Sigmoid colon (tissue), 4 donors: Measurements from ENCODE around the gene LILRB4.

Source experiments
- CTCF ChIP-seq, 4 experiments: fragments of 450-650 bp in 3 of 4; fragments of 200-600 bp in 1 of 4; IDR thresholded peaks; one replicate each; pipeline ENCODE4 v1.5.1; 2016 to 2019; ENCODE audit warnings: antibody characterized with exemption in 4 of 4, mild to moderate bottlenecking in 3 of 4, moderate library complexity in 2 of 4
- EP300 ChIP-seq, 4 donors: sonication (generic); formaldehyde crosslinking; IDR thresholded peaks; one replicate each; pipeline ENCODE4 v1.6.1; 2017; ENCODE audit warnings: antibody characterized with exemption in 4 of 4

DNA sequence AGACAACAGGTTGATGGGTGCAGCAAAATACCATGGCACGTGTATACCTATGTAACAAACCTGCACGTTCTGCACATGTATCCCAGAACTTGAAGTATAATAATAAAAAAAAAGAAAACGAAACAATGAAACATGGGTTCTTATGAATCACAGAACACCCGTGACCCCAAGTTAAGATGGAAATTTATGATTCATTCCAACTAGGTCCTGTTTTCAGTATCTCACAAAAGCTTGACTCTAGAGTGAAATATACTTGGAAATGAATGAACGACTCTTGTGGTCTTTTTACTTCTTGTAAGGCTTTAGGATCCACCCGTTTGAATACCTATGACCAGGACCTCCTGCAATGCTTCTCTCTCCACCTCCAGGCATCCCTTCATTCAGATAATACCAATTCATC lies 3.5 kb upstream of the LILRB4 start:
- TF ChIP-seq EP300 (IDR thresholded peaks at IDR 0.05) (no peak), CTCF (IDR thresholded peaks at IDR 0.05) (no peak)
